Measurements from ENCODE around the gene ZFTA.
"Not testable (repeated sequence)": the region's sequence is repeated elsewhere in the genome, so short reads cannot be mapped to it uniquely, and the experiment has no call there.

Gene ZFTA

GRCh38 chr11:63768237-63769041 is at the start of gene ZFTA:
Gene ZFTA (minus strand): TSS chr11:63768775. CDS start chr11:63768622, 153 bp downstream.
- no peak for DNase-seq (ENCODE audit: low read depth, low spot score)

GRCh38 chr11:63817758-63818498 is 49.4 kb upstream of the ZFTA start:
- DNase-seq (ENCODE audit: low read depth, low spot score): no peak

GRCh38 chr11:63816732-63817131 is 48.2 kb upstream of the ZFTA start:
- no peak for DNase-seq (ENCODE audit: low read depth, low spot score)

- no peak for DNase-seq (ENCODE audit: low read depth, low spot score)
Measured at GRCh38 chr11:63816166-63816565, 47.6 kb upstream of the ZFTA start.

GRCh38 chr11:63814383-63814736 is 45.8 kb upstream of the ZFTA start:
- DNase-seq (ENCODE audit: low read depth, low spot score): no peak

GRCh38 chr11:63813563-63814382 is 45.2 kb upstream of the ZFTA start:
- DNase-seq (ENCODE audit: low read depth, low spot score): no peak

GRCh38 chr11:63813035-63813562 is 44.5 kb upstream of the ZFTA start, which contains the start of gene SPINDOC:
Gene SPINDOC (plus strand): TSS chr11:63813456. CDS start chr11:63813687, 231 bp downstream.
- no peak for DNase-seq (ENCODE audit: low read depth, low spot score)

GRCh38 chr11:63811522-63811921 is 42.9 kb upstream of the ZFTA start:
- DNase-seq (ENCODE audit: low read depth, low spot score): no peak

- DNase-seq (ENCODE audit: low read depth, low spot score): not testable (repeated sequence)
Measured at GRCh38 chr11:63810383-63810782, 41.8 kb upstream of the ZFTA start.

- no peak for DNase-seq (ENCODE audit: low read depth, low spot score)
Measured at GRCh38 chr11:63805844-63806415, 37.4 kb upstream of the ZFTA start.

GRCh38 chr11:63804259-63804658 is 35.7 kb upstream of the ZFTA start:
- no peak for DNase-seq (ENCODE audit: low read depth, low spot score)

- DNase-seq (ENCODE audit: low read depth, low spot score): no peak
Measured at GRCh38 chr11:63802637-63803414, 34.3 kb upstream of the ZFTA start.

- no peak for DNase-seq (ENCODE audit: low read depth, low spot score)
Measured at GRCh38 chr11:63800921-63801320, 32.3 kb upstream of the ZFTA start.

GRCh38 chr11:63795066-63795465 is 26.5 kb upstream of the ZFTA start:
- no peak for DNase-seq (ENCODE audit: low read depth, low spot score)

- no peak for DNase-seq (ENCODE audit: low read depth, low spot score)
Measured at GRCh38 chr11:63793161-63793560, 24.6 kb upstream of the ZFTA start.

GRCh38 chr11:63791495-63792167 is 23.1 kb upstream of the ZFTA start:
- DNase-seq (ENCODE audit: low read depth, low spot score): no peak

GRCh38 chr11:63785823-63786222 is 17.2 kb upstream of the ZFTA start:
- DNase-seq (ENCODE audit: low read depth, low spot score): no peak

GRCh38 chr11:63783925-63784592 is 15.5 kb upstream of the ZFTA start:
- DNase-seq (ENCODE audit: low read depth, low spot score): no peak

- DNase-seq (ENCODE audit: low read depth, low spot score): no peak
Measured at GRCh38 chr11:63782749-63783148, 14.2 kb upstream of the ZFTA start.

GRCh38 chr11:63779039-63779438 is 10.5 kb upstream of the ZFTA start:
- no peak for DNase-seq (ENCODE audit: low read depth, low spot score)
